Measurements from ENCODE around the gene NRL. TPM values are rescaled to one million over a fixed set of nuclear protein-coding genes. Genes with fewer than 3 reads are reported as not detected.

The NRL gene
- total RNA-seq, 4 donors from 2014 or later = 2.1 to 11.7 (median 8.4) TPM

- no peak overlapping the region for H3K27ac ChIP-seq
- H3K4me1 ChIP-seq = peaks cover under 1 to 19% of the 10 kb centered on the region in 2 donors
- H3K36me3 ChIP-seq = no peaks in the 10 kb centered on the region
- no peak for DNase-seq
- TF ChIP-seq POLR2A (IDR thresholded peaks at IDR 0.05) (no peak), CTCF (IDR thresholded peaks at IDR 0.05) (no peak)
- no peak overlapping the region for H3K4me3 ChIP-seq (replicated peaks in 1 of 3)
- H3K9me3 ChIP-seq = no peaks in the 10 kb centered on the region
- WGBS, 2 donors = 84 to 90% methylated on average over 6 of the region's 6 CpGs
- H3K27me3 ChIP-seq = no peaks in the 10 kb centered on the region
- intact Hi-C loops (cut with DNase I) = loop anchor here (2.0 kb wide), 1 partner anchor 31 kb away; no protein-coding TSS in a partner anchor
Observed at GRCh38 chr14:24089890-24090289, 24.9 kb downstream of the NRL start.

- WGBS, 2 donors = 89% methylated on average over 2 of the region's 2 CpGs; no CpG with 5 or more reads in 1 of the 2 donors
- intact Hi-C loops (cut with DNase I) = no loop called here
- peaks cover 0 to 9% of the 10 kb centered on the region in 2 donors for H3K4me1 ChIP-seq
- no peak overlapping the region for H3K27ac ChIP-seq
- DNase-seq = no peak
- H3K4me3 ChIP-seq (replicated peaks in 1 of 3) = no peak overlapping the region
- no peaks in the 10 kb centered on the region for H3K36me3 ChIP-seq
- TF ChIP-seq CTCF (IDR thresholded peaks at IDR 0.05) = no peak
- TF ChIP-seq POLR2A (IDR thresholded peaks at IDR 0.05) = no peak
- no peaks in the 10 kb centered on the region for H3K27me3 ChIP-seq
- no peaks in the 10 kb centered on the region for H3K9me3 ChIP-seq
Observed at GRCh38 chr14:24088095-24088494, 26.7 kb downstream of the NRL start.

- no peak for TF ChIP-seq POLR2A (IDR thresholded peaks at IDR 0.05)
- no peak for TF ChIP-seq CTCF (IDR thresholded peaks at IDR 0.05)
- intact Hi-C loops (cut with DNase I) = no loop called here
- DNase-seq = no peak
- H3K4me1 ChIP-seq = peaks cover 0 to 3% of the 10 kb centered on the region in 2 donors
- no peak overlapping the region for H3K27ac ChIP-seq
- H3K9me3 ChIP-seq = no peaks in the 10 kb centered on the region
- H3K36me3 ChIP-seq = no peaks in the 10 kb centered on the region
- no peaks in the 10 kb centered on the region for H3K27me3 ChIP-seq
- H3K4me3 ChIP-seq (replicated peaks in 1 of 3) = no peak overlapping the region
- 92 to 93% methylated on average over 1 of the region's 1 CpG for WGBS, 2 donors
Observed at GRCh38 chr14:24087004-24087403, 27.7 kb downstream of the NRL start.

GRCh38 chr14:24086193-24086955, 28.4 kb downstream of the NRL start:
- Histone ChIP-seq H3K36me3 (no peaks in the 10 kb centered on the region), H3K4me3 (replicated peaks in 1 of 3) (no peak overlapping the region), H3K27me3 (no peaks in the 10 kb centered on the region), H3K27ac (no peak overlapping the region), H3K9me3 (no peaks in the 10 kb centered on the region), H3K4me1 (peaks cover 0 to 9% of the 10 kb centered on the region in 2 donors)
- 72 to 80% methylated on average over 3 of the region's 3 CpGs for WGBS, 2 donors
- intact Hi-C loops (cut with DNase I) = no loop called here
- no peak for DNase-seq
- TF ChIP-seq POLR2A (IDR thresholded peaks at IDR 0.05) = no peak
- no peak for TF ChIP-seq CTCF (IDR thresholded peaks at IDR 0.05)

GRCh38 chr14:24085215-24085614, 29.5 kb downstream of the NRL start:
- Histone ChIP-seq H3K36me3 (no peaks in the 10 kb centered on the region), H3K27ac (no peak overlapping the region), H3K4me1 (peaks cover 7 to 15% of the 10 kb centered on the region in 2 donors), H3K9me3 (no peaks in the 10 kb centered on the region), H3K27me3 (no peaks in the 10 kb centered on the region), H3K4me3 (replicated peaks in 1 of 3) (no peak overlapping the region)
- intact Hi-C loops (cut with DNase I) = no loop called here
- TF ChIP-seq CTCF (IDR thresholded peaks at IDR 0.05) (no peak), POLR2A (IDR thresholded peaks at IDR 0.05) (no peak)
- WGBS, 2 donors = 95% methylated on average over 3 of the region's 3 CpGs
- DNase-seq = no peak
